ENCODE measurements around the gene ACOT13.

The ACOT13 gene

GRCh38 chr6:24683297-24684296 is 16.7 kb downstream of the ACOT13 start:
- H3K9me3 ChIP-seq (ENCODE audit: control insufficient read depth, insufficient read depth, low read length): no peaks in the 10 kb centered on the region
- no peaks in the 10 kb centered on the region for H3K9me2 ChIP-seq (replicated peaks; ENCODE audit: control insufficient read depth, low read length)
- no peak overlapping the region for H3K27ac ChIP-seq (ENCODE audit: low read depth, low read length)
- H3K79me2 ChIP-seq (ENCODE audit: control insufficient read depth, low read length): no peaks in the 10 kb centered on the region
- no peak overlapping the region for H3K4me3 ChIP-seq (ENCODE audit: low read length)
- no peak overlapping the region for H3K4me2 ChIP-seq (ENCODE audit: low read length)
- no peaks in the 10 kb centered on the region for H3K36me3 ChIP-seq (ENCODE audit: control insufficient read depth, low read length)
- TF ChIP-seq CTCF (IDR thresholded peaks at IDR 0.05; ENCODE audit: low read depth, low read length, poor library complexity, severe bottlenecking): no peak
- TF ChIP-seq EZH2phosphoT487 (IDR thresholded peaks at IDR 0.05; ENCODE audit: borderline replicate concordance, low read length): no peak
- H4K20me1 ChIP-seq (ENCODE audit: control insufficient read depth, insufficient read depth, low read depth, low read length): no peaks in the 10 kb centered on the region
- no peaks in the 10 kb centered on the region for H3K27me3 ChIP-seq (ENCODE audit: control insufficient read depth, low read length)
- H3K4me1 ChIP-seq (ENCODE audit: control insufficient read depth, low read length): no peaks in the 10 kb centered on the region
- H3F3A ChIP-seq (ENCODE audit: control insufficient read depth, insufficient read depth): no peaks in the 10 kb centered on the region

DNA sequence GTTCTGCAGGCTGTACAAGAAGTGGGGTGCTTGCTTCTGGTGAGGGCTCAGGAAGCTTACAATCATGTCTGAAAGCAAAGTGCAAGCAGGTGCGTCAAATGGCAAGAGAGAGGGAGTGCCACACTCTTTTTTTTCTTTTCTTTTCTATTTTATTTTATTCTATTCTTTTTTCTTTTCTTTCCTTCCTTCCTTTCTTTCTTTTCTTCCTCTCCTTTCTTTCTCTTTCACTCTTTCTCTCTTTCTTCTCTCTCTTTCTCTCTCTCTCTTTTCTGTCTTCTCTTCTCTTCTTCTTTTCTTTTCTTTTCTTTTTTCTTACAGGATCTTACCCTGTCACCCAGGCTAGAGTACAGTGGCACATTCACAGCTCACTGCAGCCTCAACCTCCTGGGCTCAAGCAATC is 19.5 kb downstream of the ACOT13 start:
- no peaks in the 10 kb centered on the region for H3K36me3 ChIP-seq (ENCODE audit: control insufficient read depth, low read length)
- H3K27ac ChIP-seq (ENCODE audit: low read depth, low read length): no peak overlapping the region

GRCh38 chr6:24686946-24687345 is 20.1 kb downstream of the ACOT13 start:
- no peaks in the 10 kb centered on the region for H3K9me3 ChIP-seq (ENCODE audit: control insufficient read depth, insufficient read depth, low read length)
- no peaks in the 10 kb centered on the region for H3K79me2 ChIP-seq (ENCODE audit: control insufficient read depth, low read length)
- no peak overlapping the region for H3K4me3 ChIP-seq (ENCODE audit: low read length)
- no peak overlapping the region for H3K4me2 ChIP-seq (ENCODE audit: low read length)
- H4K20me1 ChIP-seq (ENCODE audit: control insufficient read depth, insufficient read depth, low read depth, low read length): no peaks in the 10 kb centered on the region
- no peak for TF ChIP-seq EZH2phosphoT487 (IDR thresholded peaks at IDR 0.05; ENCODE audit: borderline replicate concordance, low read length)
- TF ChIP-seq CTCF (IDR thresholded peaks at IDR 0.05; ENCODE audit: low read depth, low read length, poor library complexity, severe bottlenecking): no peak
- H3K4me1 ChIP-seq (ENCODE audit: control insufficient read depth, low read length): no peaks in the 10 kb centered on the region
- H3K27ac ChIP-seq (ENCODE audit: low read depth, low read length): no peak overlapping the region
- H3F3A ChIP-seq (ENCODE audit: control insufficient read depth, insufficient read depth): no peaks in the 10 kb centered on the region
- no peaks in the 10 kb centered on the region for H3K27me3 ChIP-seq (ENCODE audit: control insufficient read depth, low read length)
- H3K9me2 ChIP-seq (replicated peaks; ENCODE audit: control insufficient read depth, low read length): no peaks in the 10 kb centered on the region
- no peaks in the 10 kb centered on the region for H3K36me3 ChIP-seq (ENCODE audit: control insufficient read depth, low read length)

More for the DNA sequence above, 19.5 kb downstream of the ACOT13 start:
- Histone ChIP-seq H3F3A (ENCODE audit: control insufficient read depth, insufficient read depth) (no peaks in the 10 kb centered on the region), H4K20me1 (ENCODE audit: control insufficient read depth, insufficient read depth, low read depth, low read length) (no peaks in the 10 kb centered on the region), H3K4me3 (ENCODE audit: low read length) (no peak overlapping the region), H3K9me2 (replicated peaks; ENCODE audit: control insufficient read depth, low read length) (no peaks in the 10 kb centered on the region), H3K79me2 (ENCODE audit: control insufficient read depth, low read length) (no peaks in the 10 kb centered on the region), H3K27me3 (ENCODE audit: control insufficient read depth, low read length) (no peaks in the 10 kb centered on the region), H3K4me1 (ENCODE audit: control insufficient read depth, low read length) (no peaks in the 10 kb centered on the region), H3K9me3 (ENCODE audit: control insufficient read depth, insufficient read depth, low read length) (no peaks in the 10 kb centered on the region), H3K4me2 (ENCODE audit: low read length) (no peak overlapping the region)
- TF ChIP-seq CTCF (IDR thresholded peaks at IDR 0.05; ENCODE audit: low read depth, low read length, poor library complexity, severe bottlenecking): no peak
- no peak for TF ChIP-seq EZH2phosphoT487 (IDR thresholded peaks at IDR 0.05; ENCODE audit: borderline replicate concordance, low read length)
